PC-9 (cell line): ENCODE data around the gene CCDC141. TPM values are rescaled to one million over a fixed set of nuclear protein-coding genes. Genes with fewer than 3 reads are reported as not detected.

Experiments used
- BruUV-seq: library from RNA; stranded (reverse); fragments of 400-500 nt; replicated peaks from 2 replicates; lab custom pipeline; 2021; lab: Mats Ljungman, UMichigan
- CTCF ChIA-PET: fragments of 300-600 bp; sonication (Branson Sonifier 250); formaldehyde crosslinking; loops from one replicate; lab custom pipeline; 2022; ENCODE audit warnings: antibody characterized with exemption; lab: Charles Lee
- POLR2A ChIA-PET: fragments of 300-600 bp; sonication (Branson Sonifier 250); formaldehyde crosslinking; loops from one replicate; lab custom pipeline; 2022; ENCODE audit warnings: antibody characterized with exemption; ENCODE audit not compliant: unreplicated experiment; lab: Charles Lee
- DNase-seq, 2 experiments: peaks; one replicate each; pipeline versions ENCODE4 v3.0.0 to v3.0.0-alpha.2; 2015 to 2022; ENCODE audit warnings: mixed read lengths in 1 of 2
- H2AFZ ChIP-seq: fragments of 200-600 bp; sonication (generic); 2 replicates; pipeline ENCODE4 v1.8.1; 2017; ENCODE audit warnings: antibody characterized with exemption
- H3F3A ChIP-seq: fragments of 200-600 bp; sonication (generic); 2 replicates; pipeline ENCODE4 v1.8.1; 2017; ENCODE audit warnings: antibody characterized with exemption, mild to moderate bottlenecking, low read depth; ENCODE audit not compliant: insufficient read depth
- H3K27ac ChIP-seq: fragments of 200-600 bp; sonication (generic); 2 replicates; pipeline ENCODE4 v1.6.1; 2016; ENCODE audit warnings: mixed run types
- H3K27me3 ChIP-seq: fragments of 200-600 bp; sonication (generic); 2 replicates; pipeline ENCODE4 v1.6.1; 2016; ENCODE audit warnings: low read depth, mixed run types; ENCODE audit not compliant: insufficient read depth
- H3K36me3 ChIP-seq: fragments of 200-600 bp; sonication (generic); 2 replicates; pipeline ENCODE4 v1.6.1; 2016; ENCODE audit warnings: low read depth, mixed run types
- H3K4me1 ChIP-seq: fragments of 200-600 bp; sonication (generic); replicated peaks from 2 replicates; pipeline ENCODE4 v1.6.1; 2016; ENCODE audit warnings: mixed run types; ENCODE audit not compliant: insufficient read depth
- H3K4me2 ChIP-seq: fragments of 200-600 bp; sonication (generic); 2 replicates; pipeline ENCODE4 v1.6.1; 2017; ENCODE audit warnings: mixed run types
- H3K4me3 ChIP-seq: fragments of 200-600 bp; sonication (generic); 2 replicates; pipeline ENCODE4 v1.6.1; 2016; ENCODE audit warnings: mixed run types
- H3K79me2 ChIP-seq: fragments of 200-600 bp; sonication (generic); 2 replicates; pipeline ENCODE4 v1.6.1; 2017; ENCODE audit warnings: low read depth, mixed run types
- H3K9me2 ChIP-seq: fragments of 200-600 bp; sonication (generic); 2 replicates; pipeline ENCODE4 v1.8.1; 2017; ENCODE audit warnings: mild to moderate bottlenecking; ENCODE audit not compliant: insufficient read depth
- H3K9me3 ChIP-seq: fragments of 200-600 bp; sonication (generic); 2 replicates; pipeline ENCODE4 v1.8.1; 2016; ENCODE audit warnings: low read depth; ENCODE audit not compliant: insufficient read depth
- H4K20me1 ChIP-seq: fragments of 200-600 bp; sonication (generic); 2 replicates; pipeline ENCODE4 v1.8.1; 2017; ENCODE audit not compliant: insufficient read depth
- CTCF ChIP-seq: fragments of 200-600 bp; sonication (generic); conservative IDR thresholded peaks from 2 replicates; pipeline ENCODE4 v1.6.1; 2017; ENCODE audit warnings: mixed run types, antibody characterized with exemption, mild to moderate bottlenecking, moderate library complexity
- EZH2 ChIP-seq: fragments of 200-600 bp; sonication (generic); IDR thresholded peaks from 2 replicates; pipeline ENCODE4 v1.8.0; 2017; ENCODE audit warnings: antibody characterized with exemption, low read depth
- intact Hi-C: fragments of 100-400 bp; cut with micrococcal nuclease; formaldehyde crosslinking; loops from one replicate; pipeline ENCODE4 v1.10.0; 2022; ENCODE audit not compliant: unreplicated experiment
- total RNA-seq: library from RNA; stranded (reverse); gene quantifications from 2 replicates; pipeline ENCODE4 v1.2.3, GENCODE V29; 2021

Gene CCDC141
- total RNA-seq, 1 experiment from 2014 or later: not detected

GRCh38 chr2:178855151-178855550 lies 194.8 kb downstream of the CCDC141 start:
- Histone ChIP-seq H3K79me2 (no peaks in the 10 kb centered on the region), H3K4me2 (no peak overlapping the region), H3K36me3 (no peaks in the 10 kb centered on the region), H3K4me1 (peaks cover 10% of the 10 kb centered on the region), H3K9me2 (no peaks in the 10 kb centered on the region), H4K20me1 (no peaks in the 10 kb centered on the region), H3F3A (no peaks in the 10 kb centered on the region), H3K4me3 (no peak overlapping the region), H3K27me3 (no peaks in the 10 kb centered on the region), H3K9me3 (no peaks in the 10 kb centered on the region; the same call in 1 of the 2 replicates), H3K27ac (no peak overlapping the region), H2AFZ (no peak overlapping the region)
- no peak for DNase-seq
- intact Hi-C loops: no loop called here
- ChIA-PET CTCF (no interaction called here), POLR2A (no interaction called here)
- no TSS peak for BruUV-seq
- TF ChIP-seq EZH2 (no peak), CTCF (no peak)

GRCh38 chr2:178848335-178848734 lies 201.6 kb downstream of the CCDC141 start:
- peak in 1 of 2 experiments; percentile 53 for DNase-seq
- Histone ChIP-seq H3K4me2 (no peak overlapping the region), H3K4me3 (no peak overlapping the region), H3K27me3 (no peaks in the 10 kb centered on the region), H4K20me1 (no peaks in the 10 kb centered on the region), H3K36me3 (no peaks in the 10 kb centered on the region), H3K9me3 (peaks cover 5% of the 10 kb centered on the region; the same call in 1 of the 2 replicates), H3K4me1 (peaks cover 15% of the 10 kb centered on the region), H2AFZ (peak overlapping the region; percentile 56), H3K9me2 (no peaks in the 10 kb centered on the region), H3F3A (no peaks in the 10 kb centered on the region), H3K27ac (no peak overlapping the region), H3K79me2 (no peaks in the 10 kb centered on the region)
- POLR2A ChIA-PET: no interaction called here
- CTCF ChIA-PET: no interaction called here
- TF ChIP-seq CTCF (no peak), EZH2 (no peak)
- no TSS peak for BruUV-seq
- intact Hi-C loops: no loop called here

GRCh38 chr2:178846458-178846802 lies 203.5 kb downstream of the CCDC141 start:
- POLR2A ChIA-PET: interaction anchor here (0.6 kb wide), 1 partner anchor 551 kb away, joined by 4 read pairs; no protein-coding TSS in a partner anchor
- H3K9me2 ChIP-seq: no peaks in the 10 kb centered on the region
- no peaks in the 10 kb centered on the region for H4K20me1 ChIP-seq
- no peak overlapping the region for H3K4me2 ChIP-seq
- H3K36me3 ChIP-seq: no peaks in the 10 kb centered on the region
- H3F3A ChIP-seq: no peaks in the 10 kb centered on the region
- no peaks in the 10 kb centered on the region for H3K79me2 ChIP-seq
- intact Hi-C loops: no loop called here
- H3K27me3 ChIP-seq: no peaks in the 10 kb centered on the region
- BruUV-seq: no TSS peak
- no peak for DNase-seq
- H3K4me3 ChIP-seq: no peak overlapping the region
- H3K4me1 ChIP-seq: peaks cover 15% of the 10 kb centered on the region
- H3K9me3 ChIP-seq: peaks cover 5% of the 10 kb centered on the region; the same call in 1 of the 2 replicates
- no peak overlapping the region for H2AFZ ChIP-seq
- H3K27ac ChIP-seq: no peak overlapping the region
- CTCF ChIA-PET: no interaction called here
- TF ChIP-seq EZH2 (no peak), CTCF (no peak)
